ENCODE measurements around the gene TMEM86B.
"Not testable (repeated sequence)": the region's sequence is repeated elsewhere in the genome, so short reads cannot be mapped to it uniquely, and the experiment has no call there.

The TMEM86B gene

DNA sequence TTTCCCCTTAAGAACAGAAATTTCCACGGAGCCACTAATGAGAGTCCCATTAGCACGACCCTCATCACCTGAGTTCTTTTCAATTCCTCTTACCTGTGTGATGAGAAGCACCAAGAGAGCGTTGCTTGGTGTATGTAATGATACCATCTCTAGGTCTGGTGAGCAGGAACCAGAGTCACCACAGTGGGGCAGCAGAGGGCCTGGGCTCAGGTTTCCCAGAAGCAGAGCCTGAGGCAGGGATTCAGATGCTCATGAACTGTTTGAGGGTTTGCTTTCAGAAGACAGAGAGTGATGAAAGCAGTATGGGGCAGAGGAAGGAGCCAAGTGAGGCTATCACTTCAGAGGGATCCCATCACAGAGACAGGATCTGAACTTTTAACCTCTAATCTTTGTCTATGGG is 16.1 kb downstream of the TMEM86B start:
- no peak for DNase-seq

DNA sequence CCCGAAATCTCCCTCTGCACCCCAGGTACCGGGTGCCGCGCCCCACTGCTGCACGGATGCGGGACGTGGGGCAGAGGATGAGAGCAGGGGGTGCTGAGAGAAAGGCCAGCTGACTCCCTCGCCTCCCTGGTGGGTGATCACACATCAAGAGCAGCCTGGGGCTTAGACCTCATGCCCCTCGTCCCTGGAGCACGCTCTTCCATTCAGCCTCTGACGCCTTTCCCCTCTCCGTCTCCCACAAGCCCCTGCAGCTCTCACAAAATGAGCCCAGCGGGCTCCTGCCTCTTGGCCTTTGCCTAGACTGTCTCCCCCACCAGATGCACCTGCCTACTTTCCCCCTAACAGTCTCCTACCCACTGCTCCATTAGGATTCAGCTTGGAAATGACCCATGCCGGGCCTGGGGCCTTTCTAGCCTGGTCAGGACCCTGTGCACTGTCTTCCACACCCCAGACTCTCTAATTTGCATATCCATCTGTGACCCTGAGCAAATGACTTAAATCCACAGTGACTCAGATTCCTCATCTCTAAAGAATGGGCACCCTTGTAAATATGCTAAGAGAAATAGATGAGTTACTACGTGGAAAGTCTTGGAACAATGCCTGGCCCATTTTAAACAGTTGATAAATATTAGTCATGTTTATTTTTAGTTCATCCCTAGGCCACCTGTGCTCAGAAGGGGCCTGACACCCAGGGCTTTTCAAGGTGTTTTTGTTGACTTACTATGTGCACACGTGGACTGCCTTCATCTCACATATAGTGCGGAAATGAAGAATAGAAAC is 18.7 kb downstream of the TMEM86B start:
- DNase-seq: peak in 1 of 2 experiments; percentile 43

DNA sequence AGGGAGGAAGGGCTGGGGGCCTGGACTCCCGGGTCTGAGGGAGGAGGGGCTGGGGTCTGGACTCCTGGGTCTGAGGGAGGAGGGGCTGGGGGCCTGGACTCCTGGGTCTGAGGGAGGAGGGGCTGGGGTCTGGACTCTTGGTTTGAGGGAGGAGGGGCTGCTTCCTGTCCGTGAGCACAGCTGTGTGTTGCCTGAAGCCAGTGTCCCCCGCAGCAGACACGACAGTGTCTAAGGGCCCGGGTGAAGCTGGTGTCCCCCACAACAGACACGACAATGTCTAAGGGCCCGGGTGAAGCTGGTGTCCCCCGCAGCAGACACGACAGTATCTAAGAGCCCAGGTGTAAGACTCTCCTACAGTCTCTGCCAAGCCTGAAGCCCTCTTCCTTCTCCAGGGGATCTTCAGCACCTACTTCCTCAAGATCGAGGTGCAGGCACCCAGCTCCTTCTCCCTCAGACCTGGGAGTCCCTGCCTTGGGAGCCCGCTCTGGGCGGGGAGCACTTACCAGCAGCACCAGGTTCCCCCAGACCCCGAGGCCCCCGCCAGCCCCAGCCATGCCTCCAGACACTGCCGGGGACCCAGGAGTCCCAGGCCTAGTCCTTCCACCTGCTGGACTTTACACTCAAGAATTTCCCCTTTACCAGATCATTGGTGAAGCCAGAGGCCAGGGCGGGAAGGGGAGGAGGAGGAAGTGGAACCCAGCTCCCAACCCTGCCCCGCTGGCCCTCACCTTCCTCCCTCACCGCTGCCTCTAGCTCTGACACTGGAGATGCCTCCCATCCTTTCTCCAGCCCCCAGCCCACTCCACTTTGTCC is 19.5 kb downstream of the TMEM86B start, which contains the start of gene PTPRH:
TSS of gene PTPRH (minus strand) at position 622 of the 813 bp plus-strand sequence. CDS start at position 554, 68 bp downstream.
- DNase-seq: no peak

DNA sequence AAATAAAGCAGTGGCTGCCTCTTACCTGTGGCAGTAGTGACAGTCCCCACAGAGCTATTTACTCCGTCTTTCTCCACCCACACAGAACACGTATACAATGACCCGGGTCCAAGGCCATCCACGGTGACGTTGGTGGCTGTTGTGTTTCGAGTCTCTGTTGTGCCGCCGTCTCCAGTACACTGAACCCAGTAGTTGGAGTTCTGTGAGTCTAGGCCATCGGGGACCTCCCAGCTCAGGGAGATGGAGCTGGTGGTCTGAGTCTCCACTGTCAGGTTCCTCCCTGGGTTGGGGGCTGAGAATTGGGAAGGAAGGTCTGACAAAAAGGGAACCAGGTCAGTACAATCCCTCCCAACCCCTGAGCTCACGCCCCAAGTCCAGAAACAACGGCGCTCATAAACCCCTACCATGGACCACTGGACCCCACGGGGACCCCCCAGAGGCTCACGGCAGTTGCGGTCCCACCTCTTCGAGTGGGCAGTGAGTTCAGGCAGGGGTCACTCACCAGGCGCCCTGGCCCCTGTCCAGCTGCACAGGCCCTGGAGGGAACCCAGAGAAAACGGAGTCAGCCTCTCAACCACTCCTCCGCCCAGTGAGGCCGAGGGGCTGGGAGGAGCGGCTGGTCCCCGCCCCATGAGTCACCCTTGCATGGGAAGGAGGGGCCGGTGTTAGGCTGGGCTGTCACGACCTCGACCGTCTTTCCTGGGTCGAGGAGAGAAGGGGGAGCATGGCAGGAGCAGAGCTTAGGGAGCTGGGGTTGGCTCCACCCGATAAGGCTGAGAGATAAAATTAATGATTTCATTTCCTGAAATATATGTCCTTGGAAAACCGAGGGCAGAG is 21.7 kb downstream of the TMEM86B start:
- DNase-seq: no peak

DNA sequence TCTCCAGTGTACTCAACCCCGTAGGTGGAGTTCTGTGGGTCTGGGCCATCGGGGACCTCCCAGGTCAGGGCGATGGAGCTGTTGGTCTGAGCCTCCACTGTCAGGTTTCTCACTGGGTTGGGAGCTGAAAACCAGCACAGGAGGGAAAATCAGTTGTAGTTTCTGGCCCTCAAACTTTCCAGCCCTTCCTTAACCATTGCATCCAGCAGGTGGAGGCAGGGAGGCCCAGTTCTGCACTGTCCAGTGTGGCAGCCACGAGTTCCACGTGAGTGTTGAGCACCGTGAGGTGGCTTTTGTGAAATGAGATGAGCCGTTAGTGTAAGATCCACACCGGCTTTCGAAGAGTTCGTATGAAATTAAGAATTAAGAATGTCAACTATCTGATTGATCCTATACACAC is 26.4 kb downstream of the TMEM86B start:
- not testable (repeated sequence) for DNase-seq

DNA sequence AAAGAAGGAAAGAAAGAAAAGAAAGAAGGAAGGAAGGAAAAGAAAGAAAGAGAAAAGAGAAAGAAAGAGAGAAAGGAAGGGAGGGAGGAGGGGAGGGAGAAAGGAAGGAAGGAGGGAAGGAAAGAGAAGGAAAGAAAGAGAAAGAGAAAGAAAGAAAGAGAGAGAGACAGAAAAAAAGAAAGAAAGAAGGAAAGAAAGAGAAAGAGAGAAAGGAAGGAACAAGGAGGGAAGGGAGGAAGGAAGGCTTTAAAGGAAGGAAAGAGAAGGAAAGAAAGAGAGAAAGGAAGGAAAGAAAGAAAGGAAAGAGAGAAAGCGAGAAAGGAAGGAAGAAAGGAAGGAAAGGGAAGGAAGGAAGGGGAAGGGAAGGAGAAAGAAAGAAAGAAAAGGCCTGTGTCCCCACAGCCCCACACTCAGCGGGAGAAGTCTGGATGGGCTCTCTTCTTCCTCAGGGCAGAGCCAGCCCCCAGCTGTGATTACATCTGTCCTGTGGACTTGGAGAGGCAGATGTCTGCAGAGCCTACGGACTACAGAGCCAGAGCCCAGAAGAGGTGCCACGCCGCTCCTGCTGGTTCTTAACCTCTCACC is 28.9 kb downstream of the TMEM86B start:
- no peak for DNase-seq

DNA sequence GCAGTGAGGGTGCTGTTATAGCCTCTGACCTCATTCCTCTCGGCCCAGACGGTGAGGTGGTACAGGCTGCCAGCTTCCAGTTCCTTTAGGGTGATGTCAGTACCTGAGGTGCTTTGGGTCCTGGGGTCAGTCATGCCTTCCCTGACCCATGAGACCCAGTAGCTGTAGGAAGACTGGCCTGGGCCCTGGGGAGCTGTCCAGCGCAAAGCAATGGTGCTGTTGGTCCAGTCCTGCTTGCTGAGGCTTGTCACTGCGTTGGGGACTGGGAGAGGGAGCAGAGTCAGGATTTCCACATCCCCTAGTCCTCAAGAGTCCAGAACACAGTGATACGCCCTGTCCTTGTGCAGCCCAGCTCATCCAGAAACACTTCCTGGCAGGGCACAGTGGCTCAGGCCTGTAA is 29.9 kb downstream of the TMEM86B start:
- DNase-seq: no peak

DNA sequence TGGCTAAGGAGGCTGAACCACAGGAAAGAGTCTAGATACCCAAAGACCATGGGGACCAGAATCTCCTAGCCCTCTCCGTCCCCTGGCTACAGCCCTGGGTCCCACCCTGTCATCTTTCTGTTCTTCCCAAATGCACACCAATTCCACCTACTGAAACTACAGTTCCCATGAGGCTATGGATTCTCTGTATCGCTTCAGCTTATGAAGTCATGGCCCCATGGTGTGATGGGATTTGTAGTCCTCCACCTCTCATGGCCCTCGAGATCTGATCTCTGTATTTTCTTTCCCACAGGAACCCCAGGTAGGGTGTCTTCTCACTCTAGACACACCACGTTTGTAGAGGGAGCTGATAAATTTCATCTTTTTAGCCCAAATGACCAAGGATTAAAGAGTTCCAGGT is 31.0 kb downstream of the TMEM86B start:
- DNase-seq: peak; percentile 24 to 53

DNA sequence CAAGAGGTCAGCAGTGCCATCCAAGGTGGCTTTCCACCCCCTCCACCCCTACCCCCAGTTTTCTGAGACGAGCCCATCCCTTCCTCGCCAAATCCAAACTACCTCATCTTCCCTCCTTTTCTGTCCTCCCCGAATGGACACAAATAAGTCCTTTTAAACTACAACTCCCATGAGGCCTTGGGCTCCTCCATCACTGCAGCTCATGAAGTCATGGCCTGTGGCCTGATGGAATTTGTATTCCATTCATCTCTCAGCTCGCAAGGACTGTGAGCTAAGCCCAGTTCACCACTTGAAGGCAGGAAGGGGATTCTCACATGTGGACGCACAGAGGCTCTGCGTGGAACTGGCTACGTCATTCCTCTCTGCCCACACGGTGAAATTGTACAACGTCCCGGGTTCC is 31.8 kb downstream of the TMEM86B start:
- peak; percentile 50 to 51 for DNase-seq

DNA sequence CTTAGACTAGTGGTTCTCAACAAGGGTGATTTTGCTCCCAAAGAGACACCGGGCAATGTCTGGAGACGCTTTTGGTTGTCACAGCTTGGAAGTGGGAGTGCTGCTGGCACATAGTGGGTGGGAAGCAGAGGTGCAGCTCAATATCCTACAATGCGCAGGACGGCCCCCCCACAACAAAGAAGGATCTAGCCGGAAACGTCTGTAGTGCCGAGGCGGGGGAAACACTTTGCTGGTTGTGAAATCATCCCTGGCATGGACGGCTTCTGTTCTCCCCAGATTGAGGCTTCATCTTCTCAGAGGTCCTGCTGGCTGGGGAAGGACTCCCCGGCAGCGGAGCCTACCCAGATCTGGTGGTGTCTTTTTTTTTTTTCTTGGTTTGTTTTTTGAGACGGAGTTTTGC is 35.1 kb downstream of the TMEM86B start:
- DNase-seq: no peak

DNA sequence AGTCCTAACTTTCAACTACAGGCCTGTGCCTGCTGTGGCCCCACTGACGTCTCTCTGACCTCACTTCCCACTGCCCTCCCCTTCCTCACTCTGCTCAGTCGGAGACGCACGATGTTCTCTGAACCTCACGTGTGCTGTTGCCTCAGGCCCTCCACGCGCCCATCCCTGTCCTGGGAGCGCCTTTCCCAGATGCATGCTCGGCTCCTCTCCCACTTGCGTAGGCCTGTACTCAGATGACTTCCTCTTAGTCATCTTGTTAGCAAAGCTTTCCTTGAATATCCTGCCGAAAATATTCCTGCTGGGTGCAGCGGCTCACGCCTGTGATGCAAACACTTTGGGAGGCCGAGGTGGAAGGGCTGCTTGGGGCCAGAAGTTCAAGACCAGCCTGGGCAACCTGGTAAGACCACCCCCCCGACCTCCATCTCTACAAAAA is 39.1 kb downstream of the TMEM86B start:
- DNase-seq: no peak

DNA sequence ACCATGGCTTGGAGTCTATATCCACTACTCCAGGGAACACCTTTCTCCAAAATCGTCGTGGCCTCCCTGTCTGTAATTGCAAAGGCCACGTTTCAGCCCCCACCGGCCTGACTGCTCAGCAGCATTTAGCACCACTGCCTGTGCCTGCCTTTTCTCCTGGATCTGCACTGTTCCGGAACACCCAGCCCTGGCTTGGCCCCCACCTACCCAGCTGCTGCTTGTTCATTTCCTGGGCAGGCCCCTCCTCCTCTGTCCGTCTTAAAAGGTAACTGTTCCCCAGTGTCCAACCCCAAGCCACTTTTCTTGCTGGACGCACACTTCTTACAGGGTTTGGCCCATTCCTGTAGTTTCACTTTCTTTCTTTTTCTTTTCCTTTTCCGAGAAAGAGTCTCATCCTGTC is 39.9 kb downstream of the TMEM86B start:
- DNase-seq: no peak

DNA sequence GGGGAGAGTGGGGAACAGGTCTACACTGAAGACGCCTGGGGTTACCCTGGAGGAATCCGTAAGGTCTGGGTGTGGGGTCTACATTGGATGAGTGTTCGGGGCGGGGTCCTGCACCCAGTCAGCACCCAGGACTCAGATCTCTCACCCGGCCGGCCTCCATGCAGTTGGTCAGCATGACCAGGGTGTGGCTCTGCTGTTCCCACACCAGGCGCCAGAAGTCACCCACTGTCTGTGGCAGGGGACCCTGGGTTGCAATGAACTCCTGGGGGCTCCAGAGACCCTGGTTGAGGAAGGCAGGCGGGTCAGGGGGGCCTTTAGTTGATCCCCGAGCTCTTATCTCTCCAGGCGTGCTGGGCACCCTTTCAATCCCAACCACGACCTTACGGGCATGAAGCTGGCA is 42.5 kb downstream of the TMEM86B start:
- no peak for DNase-seq

DNA sequence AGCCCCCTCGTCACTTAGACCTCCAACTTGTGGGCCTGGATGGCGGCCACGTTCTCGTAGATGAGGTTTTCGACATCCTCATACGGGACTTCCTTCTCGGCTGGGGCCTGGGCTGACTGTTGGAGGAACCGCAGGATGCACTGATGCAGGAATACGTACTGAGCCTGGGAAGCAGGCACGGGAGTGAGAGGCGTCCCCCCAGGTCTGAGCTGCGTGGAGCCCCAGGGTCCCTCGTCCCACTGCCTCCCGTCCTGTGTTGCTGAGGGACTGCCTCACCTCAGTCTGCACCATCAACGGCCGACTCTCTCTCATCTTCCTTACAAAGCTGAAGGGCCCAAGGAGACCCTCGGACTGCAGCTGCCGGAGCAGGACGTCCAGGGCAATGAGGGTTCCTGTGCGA is 46.8 kb downstream of the TMEM86B start:
- no peak for DNase-seq

DNA sequence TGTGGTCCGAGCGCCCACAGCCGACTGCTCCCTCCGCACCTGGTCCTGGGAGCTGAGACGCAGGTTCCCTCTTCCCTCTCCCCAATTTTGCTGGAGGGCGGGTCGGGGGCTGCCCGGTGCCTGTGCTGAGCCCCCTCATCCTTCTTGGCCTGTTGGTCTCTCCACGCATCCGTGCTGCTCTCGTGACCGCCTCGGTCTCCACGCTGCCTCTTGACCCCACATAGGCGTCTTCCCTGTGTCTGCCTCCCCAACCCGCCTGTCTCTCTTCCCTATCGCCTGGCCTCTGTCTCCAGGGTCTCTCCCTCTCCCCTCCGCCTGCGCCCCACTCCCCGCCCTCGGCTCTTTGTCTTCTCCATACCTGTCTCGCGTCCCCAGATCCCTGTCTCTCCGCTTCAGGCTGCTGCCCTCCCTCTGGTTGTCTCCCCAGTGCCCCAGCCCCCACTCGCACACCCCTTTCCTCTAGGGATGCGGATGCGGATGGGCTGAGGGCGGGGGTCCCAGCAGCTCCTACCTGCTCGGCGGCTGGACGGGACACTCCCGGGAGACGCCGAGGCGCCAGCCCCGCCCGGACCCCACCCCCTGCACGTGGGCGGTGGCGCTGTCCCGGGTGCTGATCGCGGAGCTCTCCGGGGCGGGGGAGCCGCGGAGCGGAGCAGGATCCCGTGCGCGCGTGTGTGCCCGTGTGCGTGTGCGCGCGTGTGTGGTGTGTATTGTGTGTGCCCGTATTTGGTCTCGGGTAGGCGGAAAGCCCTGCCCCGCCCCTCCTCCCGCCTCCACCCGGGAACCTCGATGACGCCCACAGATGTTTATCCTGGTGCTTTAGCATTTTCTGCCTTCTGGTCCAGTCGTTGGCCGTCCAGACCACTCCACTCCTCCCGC is 48.7 kb downstream of the TMEM86B start, which contains the start of gene SYT5:
TSS of gene SYT5 (minus strand) at position 684 of the 879 bp plus-strand sequence. CDS start 1,248 bp downstream, outside the sequence.
- DNase-seq: peak in 1 of 2 experiments; percentile 58

DNA sequence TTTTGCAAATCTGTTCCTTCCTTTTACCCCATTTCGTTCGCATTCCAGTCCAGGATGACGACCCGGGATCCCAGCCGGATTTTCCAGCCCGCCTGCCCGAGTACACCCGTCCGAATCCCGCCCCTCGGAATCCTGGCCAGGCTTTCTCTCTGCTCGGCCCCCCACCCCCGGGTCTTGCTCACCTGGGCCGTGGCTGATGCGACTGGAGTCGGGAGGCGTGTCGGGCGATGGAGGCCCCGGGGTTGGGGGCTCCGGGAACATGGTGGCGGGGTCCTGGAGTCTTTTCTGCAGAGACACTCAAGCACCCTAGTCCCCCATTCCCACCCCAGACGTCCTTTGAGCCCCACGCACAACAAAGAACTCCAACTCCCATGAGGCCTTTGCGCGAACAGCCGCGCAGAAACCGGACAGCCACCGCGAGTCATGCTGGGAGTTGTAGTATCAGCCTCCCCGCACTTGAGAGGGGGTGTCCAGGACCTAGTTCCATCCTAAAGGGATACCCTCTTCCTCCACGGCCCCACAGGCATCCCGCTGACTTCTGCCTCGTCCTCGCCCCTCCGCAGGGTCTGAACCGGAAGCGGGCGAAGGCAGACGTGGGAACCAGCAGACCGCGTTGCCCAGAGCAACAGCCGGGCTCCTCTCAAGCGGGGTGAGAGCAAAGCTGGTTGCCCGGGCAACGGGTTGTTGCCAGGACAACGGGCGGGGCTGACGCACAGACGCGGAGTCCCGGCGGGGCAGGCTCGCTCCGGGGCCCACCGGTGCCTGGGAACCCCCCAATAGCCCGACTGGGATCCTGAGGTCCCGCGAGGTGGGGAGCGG is 49.6 kb downstream of the TMEM86B start:
- DNase-seq: peak; percentile 85 to 95

Data from NCI-H526 (cell line).